ENCODE results near the gene SH3GLB2.
"Not testable (repeated sequence)": the region's sequence is repeated elsewhere in the genome, so short reads cannot be mapped to it uniquely, and the experiment has no call there.

Gene SH3GLB2

DNA sequence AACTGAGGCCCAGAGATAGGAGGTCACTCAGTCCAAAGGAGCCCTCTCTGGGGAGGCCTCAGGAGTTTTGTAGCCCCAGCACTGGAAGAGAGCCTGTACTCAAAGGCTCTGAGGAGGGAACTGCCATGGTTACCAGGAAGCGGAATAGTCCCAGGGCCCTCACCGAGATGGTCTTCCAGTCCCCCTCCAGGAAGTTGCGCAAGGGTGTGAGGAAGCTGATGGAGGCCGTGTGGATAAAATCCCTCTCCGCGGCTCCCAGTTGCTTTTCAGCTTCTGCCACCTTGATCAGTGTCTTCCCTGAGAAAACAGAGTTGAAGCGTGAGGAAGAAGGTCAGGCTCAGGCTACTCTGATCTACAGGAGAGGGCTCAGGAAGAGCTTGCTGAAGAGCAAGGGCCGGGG, 13.5 kb downstream of the SH3GLB2 start:
- no peak for DNase-seq (ENCODE audit: low spot score)

DNA sequence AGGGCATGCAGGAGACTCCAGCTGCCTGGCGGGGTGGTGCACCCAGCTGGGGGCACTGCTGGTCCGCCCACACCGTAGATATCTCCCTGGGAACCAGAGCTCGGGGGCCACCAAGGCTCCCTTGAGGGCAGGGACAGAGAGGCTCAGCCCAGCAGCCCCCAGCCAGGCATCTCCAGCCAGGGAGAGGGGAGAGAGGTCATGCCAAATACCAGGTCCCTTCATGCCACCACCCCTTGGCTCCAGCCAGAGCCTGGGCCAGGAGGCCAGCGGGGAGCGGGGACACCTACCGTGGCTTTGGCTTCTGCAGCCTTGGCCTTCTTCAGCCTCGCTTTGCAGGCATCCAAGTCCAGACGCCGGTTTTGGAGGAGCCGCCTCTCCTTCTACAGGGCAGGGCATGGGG, 14.0 kb downstream of the SH3GLB2 start:
- no peak for DNase-seq (ENCODE audit: low spot score)

DNA sequence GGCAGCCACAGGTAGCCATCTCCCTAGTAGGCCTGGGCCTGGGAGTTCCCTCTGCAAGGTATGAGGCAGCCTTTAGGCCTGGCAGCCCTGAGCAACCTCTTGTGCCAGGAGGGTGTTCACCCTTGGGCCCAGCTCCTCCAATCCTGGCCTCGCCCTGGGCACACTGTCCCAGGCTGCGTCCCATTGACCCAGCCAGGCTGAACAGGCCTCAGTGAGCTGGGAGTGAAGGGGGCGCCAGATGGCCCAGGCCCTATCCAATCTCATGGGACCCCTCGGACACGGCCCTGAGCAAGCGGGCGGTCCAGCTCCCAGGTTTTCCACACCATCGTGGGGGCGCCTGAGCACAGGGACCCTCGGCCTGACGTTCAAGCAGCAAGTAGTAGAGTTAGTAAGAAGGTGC, 14.5 kb downstream of the SH3GLB2 start:
- no peak for DNase-seq (ENCODE audit: low spot score)

DNA sequence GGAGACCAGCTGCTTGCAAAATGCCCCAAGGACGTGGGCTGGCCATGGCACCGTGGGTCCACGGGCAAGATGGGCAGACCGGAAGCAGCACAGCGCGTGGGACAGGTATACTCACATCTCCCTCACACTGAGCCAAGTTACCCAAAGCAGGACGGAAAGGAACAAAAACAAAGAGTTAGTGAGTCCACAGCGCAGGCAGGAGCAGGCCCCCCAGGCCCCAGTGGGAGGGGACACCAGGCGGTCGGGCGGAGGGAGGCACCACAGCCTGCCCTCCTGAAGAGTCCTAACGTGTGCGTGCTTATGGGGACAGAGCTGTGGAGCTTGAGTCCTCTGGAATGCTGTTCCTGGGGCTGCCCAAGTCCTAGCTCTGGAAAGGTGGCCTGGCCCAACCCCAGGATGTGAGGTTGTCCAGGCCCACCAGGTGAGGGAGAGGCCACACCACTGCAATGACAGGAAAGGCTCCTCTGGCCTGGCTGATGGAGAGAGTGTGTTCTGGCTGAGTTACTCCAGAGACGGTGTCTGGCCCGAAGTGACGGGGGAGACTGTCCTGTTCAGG, 15.2 kb downstream of the SH3GLB2 start:
- no peak for DNase-seq (ENCODE audit: low spot score)

DNA sequence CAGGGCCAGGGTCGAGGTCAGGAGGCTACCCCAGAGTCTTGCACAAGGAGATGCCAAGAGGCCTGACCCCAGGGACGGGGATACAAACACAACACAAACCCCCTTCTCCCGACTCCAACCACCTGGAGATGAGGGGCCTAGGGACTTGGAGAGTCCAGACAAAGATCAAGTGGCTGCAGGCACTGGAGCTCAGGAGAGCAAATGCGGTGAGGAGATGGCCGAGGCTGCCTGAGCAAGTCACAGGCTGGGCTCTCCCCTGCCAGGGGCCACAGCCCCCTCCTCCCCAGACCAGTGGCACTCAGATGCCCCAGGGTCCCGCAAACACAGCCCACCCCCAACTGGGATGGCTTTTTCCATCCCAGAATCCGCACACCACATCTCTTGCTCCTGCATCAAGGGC, 15.8 kb downstream of the SH3GLB2 start:
- no peak for DNase-seq (ENCODE audit: low spot score)

DNA sequence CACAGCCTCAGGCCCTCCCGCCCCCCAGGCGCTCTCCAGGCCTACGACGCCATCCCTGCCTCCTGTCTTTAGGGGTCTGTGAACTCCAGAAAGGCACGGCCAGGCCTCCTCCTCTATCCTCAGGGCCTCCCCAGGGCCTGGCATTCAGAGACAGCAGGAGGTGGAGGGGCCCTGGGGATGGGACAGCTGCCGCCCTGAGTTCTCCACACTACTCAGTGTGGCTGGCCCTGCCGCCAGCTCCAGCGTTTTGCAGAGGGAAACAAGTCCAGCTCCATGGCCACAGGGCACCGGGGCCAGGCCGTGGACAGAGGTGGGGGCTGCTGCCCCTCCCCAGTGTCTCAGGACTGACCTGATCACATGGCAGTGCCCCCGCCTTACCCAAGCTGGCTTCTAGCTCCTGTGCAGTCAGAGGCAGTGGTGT, 16.4 kb downstream of the SH3GLB2 start:
- DNase-seq (ENCODE audit: low spot score), result no peak

DNA sequence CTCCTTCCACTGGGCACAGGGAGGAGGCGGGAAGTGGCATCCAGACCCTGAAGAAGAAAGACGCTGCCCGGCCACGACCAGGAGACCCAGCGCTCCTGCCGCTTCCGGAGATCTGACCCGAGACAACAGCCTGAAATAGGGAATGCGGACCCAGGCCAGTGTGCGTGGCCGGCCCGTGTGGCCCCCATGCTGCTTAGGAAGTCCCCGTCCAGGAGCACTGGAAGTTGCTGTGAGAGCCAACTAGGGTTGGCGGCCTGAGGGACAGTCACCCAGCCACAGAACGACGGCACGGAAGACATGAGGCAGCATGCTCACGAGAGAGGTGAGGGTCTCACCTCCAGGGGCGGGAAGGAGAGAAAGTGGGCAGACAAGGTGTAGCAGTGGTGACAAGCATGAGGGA, 17.0 kb downstream of the SH3GLB2 start:
- no peak for DNase-seq (ENCODE audit: low spot score)

DNA sequence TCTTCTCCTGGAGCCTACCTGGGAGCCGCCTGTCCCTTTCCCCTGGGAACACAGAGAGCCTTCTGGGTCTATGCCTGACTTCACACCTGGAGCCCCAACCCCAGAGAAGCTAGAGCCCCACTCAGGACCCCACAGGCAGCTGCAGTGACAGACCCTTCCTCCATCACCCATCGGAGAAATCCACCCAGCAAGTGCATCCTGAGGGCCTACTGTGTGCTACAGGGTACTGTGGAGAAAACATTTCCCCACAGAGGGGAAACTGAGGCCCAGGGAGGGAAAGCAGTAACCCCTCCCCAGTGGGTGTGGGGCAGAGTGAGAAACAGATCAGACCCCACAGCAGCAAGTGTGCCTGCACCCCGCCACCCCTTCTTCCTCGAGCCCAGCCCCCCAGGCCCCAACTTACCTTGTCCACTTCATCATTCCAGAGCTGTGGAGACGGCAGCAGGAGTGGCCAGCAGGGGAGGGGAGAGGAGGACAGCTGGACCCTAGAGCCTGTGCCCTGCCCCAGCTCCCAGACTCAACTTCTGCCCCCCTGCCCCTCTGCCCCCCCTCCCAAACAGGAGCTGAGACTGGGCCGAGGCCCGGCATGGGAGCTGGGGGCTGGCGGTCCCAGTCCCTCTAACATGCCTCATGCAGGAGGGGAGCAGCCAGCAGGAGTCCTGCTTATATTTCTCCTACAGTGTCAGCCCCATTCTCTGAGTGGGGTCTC, 17.7 kb downstream of the SH3GLB2 start:
- DNase-seq (ENCODE audit: low spot score), result no peak

DNA sequence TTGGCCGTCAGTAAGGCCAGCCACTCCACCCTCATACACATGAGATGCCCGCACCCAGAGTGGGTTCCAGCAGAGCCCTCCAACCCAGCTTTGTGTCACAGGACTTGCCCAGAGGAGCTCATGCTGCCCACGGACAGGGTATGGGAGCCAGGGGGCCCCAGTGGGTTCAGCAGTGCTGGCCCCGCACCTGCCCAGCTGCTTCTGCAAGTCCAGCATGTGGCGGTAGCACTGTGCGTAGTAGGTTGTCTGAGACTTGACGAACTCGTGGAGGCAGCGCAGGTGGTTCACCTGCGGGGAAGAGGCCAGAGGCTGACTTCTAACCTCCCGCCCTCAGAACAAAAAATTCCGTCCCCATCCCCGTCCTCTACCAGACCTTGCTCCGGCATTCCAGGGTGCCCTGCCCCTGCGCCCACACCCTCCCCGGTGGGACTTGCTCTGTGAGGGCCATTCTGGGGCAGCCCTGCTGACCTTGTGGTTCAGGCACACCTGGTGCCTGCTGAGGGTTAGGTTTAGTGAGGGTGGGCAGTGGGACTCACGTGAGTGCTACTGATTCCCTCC, 18.5 kb downstream of the SH3GLB2 start:
- DNase-seq (ENCODE audit: low spot score), result no peak

DNA sequence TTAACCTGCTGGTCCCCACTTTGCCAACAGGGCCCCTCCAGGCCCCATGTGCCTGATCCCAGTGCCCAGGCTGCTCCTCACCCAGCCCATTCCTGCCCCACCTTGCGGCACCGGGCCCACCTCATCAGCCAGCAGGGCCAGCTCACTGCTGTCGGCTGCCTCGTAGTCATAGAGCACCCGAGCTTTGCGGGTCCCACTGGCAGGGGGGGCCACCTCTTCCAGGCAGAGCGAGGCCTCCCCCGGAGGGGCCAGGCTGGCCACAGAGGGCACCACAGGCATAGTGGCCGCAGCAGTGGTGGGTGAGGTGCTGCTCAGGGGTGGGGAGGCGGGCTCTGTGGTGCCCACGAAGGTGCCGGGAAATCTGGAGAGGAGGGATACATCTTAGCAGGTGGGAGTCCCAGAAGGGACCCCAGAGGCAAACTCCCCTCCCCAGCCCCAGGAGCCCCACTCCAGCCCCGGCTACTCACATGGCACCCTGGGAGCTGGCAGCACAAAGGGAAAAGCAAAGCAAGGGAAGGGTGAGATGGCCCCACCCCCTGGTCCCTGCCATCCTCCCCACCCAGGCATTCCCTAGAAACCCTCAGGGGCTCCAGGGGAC, 19.0 kb downstream of the SH3GLB2 start:
- DNase-seq (ENCODE audit: low spot score), result no peak

DNA sequence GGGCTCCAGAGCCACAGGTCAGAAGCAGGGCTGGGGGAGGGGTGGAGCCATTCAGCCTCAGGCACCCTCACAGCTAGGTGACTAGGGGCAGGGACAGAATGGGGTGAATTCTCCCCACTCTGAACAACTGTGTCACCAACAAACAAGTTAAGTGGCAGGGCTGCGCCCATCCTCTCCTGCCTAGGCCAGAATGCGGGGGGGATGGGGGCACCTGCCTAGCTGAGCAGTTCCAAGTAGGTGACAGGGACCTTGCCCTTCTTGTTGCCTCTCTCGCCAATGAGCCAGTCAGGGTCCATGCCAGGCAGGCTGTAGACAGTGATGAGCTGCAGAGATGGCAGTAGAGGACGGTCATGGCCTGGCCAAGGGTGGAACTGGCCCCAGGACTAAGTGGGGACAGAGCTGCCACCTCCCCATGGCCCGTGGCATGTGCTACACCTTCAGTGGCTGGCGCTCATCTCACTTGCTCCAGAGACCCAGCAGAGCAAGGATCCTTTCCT, 19.6 kb downstream of the SH3GLB2 start:
- DNase-seq (ENCODE audit: low spot score), result no peak

DNA sequence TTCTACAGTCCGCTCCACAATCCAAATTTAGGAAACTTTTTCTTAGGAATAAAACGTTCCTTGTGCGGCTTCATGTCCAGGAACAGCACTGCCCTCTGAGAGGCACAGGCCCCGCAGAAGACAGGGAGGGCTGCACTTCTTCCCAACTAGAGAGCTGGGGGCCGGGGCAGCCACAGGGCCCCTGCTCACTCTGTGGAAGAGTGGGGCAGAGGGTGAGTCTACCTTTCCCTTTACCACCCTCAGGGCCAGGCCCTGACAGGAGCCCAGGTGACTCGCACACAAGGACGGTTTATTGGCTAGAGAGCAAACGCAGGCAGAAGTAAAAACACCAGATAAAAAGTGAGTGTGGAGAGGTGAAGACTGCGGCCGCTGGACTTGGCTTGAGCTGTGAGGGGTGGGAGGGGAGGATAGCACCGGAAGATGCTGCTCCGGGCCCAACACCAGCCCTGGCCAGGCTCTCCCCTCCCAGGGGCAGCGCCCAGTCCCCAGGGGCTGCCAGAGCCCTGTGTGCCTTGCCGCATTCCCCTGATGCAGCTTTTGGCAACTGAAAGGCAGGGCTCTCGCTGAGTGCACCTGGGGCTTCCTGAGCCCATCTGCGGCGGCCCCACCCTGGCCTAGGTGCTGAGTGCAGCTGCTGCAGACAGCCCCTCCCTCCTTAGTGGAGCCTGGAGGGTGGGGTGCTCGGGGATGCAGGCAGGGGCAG, 20.2 kb downstream of the SH3GLB2 start:
- DNase-seq (ENCODE audit: low spot score), result no peak

DNA sequence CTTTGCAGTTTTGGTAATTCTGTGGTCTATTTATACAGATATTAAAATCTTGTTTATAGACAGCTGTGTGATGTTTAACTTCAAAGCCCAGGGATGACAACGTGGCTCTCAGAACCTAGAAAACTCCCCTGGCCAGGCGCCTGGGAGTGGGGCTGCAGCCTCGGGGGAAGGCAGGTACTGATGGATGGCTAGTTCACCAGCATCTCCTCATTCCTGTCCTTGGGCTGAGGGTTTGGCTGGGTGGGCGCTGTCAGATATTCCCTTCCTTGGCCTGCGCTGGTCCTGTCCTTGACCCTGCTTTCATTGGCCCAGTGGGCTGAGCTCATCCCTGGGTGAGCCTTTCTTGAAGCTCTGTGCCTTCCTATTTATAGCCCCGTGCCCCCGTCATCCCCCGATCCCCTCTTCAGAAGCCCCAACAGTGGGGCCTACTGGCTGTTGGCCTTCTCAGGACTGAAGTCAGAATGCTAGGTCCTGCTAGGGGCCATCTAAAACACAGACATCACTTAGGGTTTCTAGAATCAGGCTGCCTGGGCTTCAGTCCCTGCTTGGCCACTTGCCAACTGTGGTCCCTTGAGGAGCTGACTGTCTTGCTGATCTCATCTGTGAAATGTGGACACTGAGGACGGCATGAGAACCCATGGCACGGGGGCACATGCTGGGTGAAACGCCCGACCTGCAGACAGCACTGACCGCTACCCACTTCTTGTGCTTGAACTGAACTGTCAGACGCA, 20.9 kb downstream of the SH3GLB2 start:
- DNase-seq (ENCODE audit: low spot score), result no peak

DNA sequence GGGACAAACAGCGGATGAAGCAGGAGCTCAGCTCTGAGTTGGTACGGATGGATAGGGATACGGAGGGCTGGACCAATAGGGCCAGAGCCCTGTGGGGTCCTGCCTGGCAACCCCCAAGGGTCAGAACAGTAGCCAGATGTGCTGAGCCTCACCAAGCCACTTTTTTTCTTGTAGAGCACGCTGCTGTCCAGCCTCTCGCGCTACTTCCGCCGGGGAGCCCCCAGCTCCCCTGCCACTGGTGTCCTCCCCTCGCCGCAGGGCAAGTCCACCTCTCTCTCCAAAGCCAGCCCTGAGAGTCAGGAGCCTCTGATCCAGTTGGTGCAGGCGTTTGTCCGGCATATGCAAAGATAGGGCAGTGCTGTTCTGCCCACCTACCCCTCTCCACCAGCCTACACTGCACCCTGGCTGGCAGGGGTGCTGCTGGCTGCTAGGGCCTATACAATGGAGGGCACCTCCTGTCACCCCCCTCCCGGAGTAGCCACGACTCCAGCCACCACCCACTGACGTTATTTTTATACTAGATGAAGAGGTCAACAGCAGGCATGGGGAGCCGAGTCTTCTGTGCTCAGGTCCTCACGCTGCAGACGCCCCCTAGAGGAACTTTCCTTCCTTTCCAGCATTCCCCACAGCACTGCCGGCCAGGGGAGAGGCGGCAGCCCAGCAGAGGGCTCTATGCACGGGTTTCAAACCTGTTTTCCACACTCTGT, 21.6 kb downstream of the SH3GLB2 start:
- peak; percentile 82 for DNase-seq (ENCODE audit: low spot score)

DNA sequence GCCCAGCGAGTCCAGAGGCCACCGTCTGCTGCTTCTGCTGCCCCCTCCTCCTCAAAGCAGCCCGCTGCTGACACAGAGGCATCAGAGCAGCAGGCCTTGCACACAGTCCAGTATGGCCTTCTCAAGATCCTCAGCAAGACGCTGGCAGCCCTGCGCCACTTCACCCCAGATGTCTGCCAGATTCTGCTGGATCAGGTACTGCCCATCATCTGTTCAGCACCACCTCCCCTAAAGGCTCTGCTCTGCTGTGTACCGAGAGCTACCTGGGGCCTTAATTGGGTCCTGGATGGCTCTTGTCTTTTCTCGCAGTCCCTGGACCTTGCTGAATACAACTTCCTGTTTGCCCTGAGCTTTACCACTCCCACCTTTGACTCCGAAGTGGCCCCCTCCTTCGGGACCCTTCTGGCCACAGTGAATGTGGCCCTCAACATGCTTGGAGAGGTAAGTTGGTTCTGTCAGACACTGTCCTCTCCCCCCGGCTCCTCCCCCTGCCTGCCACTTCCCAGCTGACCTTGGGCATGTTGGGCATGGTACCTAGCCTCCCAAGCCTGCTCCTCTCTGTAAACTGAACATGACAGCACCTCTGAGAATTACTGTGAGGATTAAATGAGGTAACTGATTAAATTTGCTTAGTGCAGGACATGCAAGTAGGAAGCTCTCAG, 22.7 kb downstream of the SH3GLB2 start:
- DNase-seq (ENCODE audit: low spot score), result no peak

DNA sequence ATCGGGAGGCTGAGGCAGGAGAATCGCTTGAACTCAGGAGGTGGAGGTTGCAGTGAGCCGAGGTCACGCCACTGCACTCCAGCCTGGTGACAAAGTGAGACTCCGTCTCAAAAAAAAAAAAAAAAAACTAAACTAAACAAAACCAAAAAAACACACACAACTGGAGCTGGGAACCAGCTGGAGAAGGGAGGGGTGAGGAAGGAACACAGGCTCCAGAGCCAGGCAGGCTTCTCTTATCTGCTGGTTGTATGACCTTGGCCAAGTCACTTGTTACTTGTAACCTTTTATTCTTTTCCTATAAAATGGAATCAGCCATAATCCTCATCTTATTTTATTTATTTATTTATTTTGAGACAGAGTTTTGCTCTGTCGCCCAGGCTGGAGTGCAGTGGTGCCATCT, 24.0 kb downstream of the SH3GLB2 start:
- DNase-seq (ENCODE audit: low spot score), result not testable (repeated sequence)

DNA sequence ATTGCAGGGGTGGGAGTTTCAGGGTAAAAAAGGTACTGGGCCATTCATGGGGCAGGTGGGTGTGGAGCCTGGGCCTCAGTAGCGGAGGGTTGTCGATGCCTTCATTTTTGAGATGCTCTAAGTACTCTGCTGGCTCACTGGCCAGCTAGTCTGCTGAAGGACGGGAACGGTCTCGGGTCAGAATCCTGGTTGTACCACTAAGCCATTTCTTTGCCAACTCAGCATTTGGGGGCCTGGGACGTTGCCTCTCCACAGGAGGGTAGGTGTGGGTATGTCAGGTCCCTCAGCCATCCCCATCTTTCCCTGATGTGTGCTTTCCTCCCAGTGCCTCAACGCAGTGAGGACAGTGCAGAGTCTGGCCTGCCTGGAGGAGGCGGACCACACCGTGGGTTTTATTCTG, 25.1 kb downstream of the SH3GLB2 start:
- DNase-seq (ENCODE audit: low spot score), result no peak

DNA sequence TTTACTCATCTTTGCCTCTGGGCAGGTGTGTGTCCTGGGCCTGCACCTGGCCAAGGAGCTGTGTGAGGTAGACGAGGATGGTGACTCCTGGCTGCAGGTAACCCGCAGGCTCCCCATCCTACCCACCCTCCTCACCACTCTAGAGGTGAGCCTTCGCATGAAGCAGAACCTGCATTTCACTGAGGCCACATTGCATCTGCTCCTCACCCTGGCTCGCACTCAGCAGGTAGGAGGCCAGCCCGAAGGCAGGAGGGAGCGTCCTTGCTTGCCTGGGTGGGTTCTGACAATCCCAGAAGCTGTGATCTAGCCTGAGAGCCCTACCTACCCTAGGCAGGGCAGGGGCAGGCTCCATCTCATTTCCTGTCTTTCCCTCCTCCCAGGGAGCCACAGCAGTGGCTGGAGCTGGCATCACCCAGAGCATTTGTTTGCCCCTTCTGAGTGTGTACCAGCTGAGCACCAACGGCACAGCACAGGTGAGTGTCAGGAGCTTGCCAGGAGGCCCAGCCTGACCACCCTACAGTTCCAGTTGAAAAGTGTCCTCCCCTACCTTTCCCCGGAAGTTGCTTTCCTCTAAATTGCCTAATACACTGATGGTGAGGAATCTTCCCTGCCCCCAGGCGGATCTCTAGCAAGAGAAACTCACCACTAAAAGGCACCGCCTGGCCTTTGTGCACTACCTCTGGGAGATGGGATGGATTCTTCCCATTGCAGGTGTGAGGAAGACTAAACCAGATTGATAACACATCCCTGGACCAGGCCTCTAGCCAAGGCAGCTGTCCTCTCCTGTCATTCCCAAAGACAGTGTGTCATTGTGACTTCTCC, 26.4 kb downstream of the SH3GLB2 start:
- no peak for DNase-seq (ENCODE audit: low spot score)

DNA sequence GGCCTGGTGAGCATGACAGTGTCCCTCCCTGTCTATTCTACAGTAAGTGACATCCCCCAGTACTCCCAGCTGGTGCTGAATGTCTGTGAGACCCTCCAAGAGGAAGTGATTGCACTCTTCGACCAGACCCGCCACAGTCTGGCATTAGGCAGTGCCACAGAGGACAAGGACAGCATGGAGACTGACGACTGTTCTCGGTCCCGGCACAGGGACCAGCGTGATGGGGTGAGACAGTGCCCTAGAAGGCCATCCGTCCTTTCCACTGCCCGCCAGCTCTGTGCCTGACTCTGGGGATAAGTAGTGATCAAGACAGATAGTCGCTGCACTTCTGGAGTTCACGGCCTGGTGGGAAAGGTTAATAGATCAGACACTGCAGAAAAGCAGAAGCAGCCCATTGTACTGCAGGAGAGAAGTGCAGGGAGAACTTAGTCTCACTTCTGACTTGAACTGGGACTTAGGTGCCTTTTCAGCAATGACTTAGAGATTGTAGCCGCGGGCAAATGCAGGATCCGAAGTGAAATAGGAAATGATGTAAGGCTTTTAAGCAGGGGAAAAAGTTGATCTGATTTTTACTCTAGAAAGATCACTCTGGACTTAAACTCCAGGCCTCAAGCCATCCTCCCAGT, 28.4 kb downstream of the SH3GLB2 start:
- DNase-seq (ENCODE audit: low spot score), result no peak

Data from hematopoietic multipotent progenitor cell treated with erythropoietin and hydrocortisone succinate and interleukin-3 and kit ligand, for 17 days (in vitro differentiated cells).